NCI-H2196 treated with DMSO at 0.1 percent for 48 hours (cell line): Measurements from ENCODE around the gene PCCB.
"Not testable (repeated sequence)": the region's sequence is repeated elsewhere in the genome, so short reads cannot be mapped to it uniquely, and the experiment has no call there.

Experiments used
- DNase-seq: peaks from one replicate; lab custom pipeline; 2025; ENCODE audit not compliant: unreplicated experiment; lab: John Stamatoyannopoulos, UW

The PCCB gene

DNA sequence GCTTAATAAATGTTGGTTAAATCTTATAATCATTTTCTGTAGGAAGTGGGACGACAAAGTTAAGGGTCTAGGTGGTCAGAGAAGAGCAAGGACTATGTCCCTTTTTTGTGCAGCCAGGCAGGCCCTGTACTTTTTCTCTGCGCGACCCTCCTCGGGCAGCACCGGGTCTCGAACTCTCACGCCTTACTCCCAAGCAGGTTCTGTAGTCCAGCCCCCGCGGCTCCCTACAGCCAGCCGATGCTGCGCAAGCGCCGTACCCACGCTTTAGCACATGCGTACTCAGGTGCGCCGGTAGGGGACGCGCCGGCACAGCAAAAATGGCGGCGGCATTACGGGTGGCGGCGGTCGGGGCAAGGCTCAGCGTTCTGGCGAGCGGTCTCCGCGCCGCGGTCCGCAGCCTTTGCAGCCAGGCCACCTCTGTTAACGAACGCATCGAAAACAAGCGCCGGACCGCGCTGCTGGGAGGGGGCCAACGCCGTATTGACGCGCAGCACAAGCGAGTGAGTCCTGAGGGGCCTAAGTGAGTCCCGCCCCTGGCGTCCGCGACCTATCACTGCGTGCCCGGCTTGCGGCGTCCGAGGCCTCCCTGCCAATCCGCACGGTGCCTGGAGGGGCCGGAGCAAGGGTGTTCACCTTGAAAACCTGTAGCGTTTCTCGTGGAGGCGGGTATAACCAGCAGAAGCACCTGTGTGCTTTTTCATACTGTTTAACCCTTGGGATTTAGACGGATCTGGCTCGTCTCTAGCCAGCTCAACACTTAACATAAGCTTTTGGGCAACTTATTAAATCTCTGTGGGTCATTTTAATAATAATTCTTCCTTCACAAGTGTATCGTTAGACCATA, at the start of gene PCCB:
Gene PCCB, plus strand, starts transcription at position 282 of the 844 bp plus-strand sequence. Its CDS starts 36 bp downstream, at position 318.
- DNase-seq = peak; percentile 100

DNA sequence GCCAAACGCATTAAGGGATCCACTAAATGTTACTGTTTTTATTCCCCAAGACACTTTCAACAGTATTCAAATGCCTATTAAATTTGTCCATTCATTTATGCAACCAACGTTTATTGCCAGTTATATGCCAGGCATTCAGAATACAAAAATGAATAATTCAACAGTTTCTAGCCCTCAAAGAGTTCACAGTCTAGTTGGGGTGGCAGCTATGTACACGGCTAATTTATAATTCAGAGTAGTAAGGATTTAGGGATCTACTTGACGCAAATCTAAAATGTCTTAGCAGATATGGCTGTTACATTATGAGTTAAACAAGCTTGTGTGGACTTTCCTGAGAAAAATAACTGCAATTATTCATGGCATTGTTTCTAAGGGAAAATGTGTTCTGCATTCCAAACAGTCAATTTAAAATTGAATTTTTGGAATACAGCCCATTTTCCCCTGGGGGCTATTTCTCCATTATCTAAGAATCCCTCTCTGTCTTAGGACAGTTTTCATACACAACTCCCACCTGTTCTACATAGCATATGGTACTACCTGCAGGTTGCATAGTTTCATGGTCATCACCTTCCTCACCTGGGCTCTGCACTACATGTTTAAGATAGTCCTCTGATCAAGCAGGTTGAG, 42.5 kb upstream of the PCCB start:
- DNase-seq = no peak

- no peak for DNase-seq
Measured at GRCh38 chr3:136209921-136210320, 40.2 kb upstream of the PCCB start.

DNA sequence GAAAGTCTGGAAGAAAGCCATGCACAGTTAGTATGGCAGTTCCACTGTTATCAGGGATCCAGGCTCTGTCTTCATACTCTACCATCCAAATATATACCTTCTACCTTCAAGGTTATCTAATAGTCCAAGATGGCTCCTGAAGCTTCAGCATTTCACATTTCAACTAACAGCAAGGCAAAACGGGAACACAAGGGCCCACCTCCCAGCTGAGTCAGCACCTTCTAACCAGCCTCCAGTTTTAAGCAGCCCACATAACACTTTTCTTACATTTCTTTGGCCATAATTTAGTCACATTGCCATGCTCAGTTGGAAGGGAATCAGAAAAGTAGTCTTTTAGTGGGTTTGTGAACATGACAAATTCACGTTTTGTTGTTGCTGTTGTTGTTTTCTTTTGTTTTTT, 38.6 kb upstream of the PCCB start:
- DNase-seq = no peak

DNA sequence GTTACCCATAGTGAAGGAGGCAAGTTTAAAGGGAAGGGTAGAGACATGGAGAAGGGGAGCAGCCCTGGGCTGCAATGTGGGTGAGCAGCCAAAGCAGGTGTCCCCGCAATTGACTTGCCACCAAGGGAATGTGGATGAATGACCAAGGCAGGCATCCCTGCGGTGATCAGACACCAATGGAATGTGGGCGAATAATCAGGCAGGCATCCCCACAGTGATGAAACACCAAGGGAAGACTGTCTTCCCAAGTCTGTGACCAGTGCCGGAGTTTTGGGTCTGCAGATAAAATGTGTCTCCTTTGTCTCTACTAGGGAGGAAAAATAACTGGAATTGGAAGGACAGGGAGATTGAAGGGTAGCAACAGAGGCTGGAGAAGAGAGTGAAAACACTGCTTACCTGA, 27.4 kb upstream of the PCCB start:
- not testable (repeated sequence) for DNase-seq

DNA sequence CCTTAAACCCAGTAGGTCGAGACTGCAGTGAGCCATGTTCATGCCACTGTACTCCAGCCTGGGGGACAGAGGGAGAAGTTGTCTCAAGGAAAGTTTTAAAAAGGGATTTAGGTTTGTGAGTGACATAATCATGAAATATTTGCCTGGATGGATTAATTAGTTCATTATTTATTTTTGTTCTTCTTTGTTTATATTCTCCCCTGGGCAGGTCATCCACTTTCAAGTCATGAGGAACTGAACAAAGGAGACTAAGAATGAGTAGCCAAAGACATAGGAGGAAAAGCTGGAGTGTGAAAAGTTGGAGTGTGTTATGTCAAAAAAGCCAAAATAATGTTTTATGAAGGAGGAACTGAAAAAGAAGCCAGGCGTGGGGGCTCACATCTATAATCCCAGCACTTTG, 17.7 kb upstream of the PCCB start:
- no peak for DNase-seq

GRCh38 chr3:136235545-136235944, 14.6 kb upstream of the PCCB start:
- no peak for DNase-seq

DNA sequence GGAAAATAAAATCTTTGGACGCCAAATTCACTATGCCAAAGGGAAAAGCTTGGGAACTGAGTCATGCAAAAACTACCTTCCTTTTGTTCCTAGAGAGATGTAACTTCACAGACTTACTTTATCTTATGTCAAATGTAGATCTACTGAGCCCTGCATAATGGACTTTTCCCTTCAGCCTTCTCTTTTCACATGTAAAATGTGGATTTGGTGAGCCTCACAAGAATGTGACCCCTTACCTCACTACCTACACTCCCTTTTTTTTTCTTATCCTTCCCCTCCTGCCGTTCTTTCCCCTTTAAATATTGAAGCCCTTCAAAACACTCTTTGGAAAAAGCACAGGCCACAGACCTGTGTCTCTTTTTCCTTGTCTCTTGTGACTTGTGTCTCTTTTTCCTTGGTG, 14.0 kb upstream of the PCCB start:
- no peak for DNase-seq

- DNase-seq = no peak
Measured at GRCh38 chr3:136237103-136237502, 13.0 kb upstream of the PCCB start.

DNA sequence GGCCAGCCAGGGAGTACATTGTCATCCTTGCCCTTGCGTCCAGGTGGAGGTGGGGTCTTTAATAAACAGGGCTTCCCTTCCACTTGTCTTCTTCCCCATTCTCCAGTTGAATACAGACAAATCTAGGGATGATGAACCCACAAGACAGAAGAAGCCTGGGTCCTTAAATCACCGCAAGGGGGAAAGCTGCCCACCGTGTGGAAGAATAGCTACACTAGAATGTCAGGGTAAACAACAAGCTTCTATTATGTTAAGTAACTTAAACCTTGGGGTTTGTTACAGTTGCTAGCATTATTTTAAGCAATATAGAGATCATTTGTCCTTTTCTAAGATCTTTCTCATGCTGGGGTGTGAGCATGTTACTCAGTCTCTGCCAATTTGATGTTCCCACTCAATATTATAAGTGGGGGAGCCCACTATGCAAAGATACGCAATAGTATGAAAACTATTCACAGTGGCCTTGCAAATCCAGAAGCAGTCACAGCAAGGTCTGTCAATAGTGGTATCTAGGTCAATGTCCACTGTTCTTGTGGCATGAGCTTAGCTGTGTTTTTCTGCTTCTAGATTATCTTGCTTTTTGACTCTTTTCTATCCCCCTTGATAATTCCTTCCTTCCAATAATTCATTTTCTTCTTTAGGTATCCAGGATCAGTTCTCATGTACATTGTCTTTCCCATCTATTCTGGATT, 12.0 kb upstream of the PCCB start:
- no peak for DNase-seq

DNA sequence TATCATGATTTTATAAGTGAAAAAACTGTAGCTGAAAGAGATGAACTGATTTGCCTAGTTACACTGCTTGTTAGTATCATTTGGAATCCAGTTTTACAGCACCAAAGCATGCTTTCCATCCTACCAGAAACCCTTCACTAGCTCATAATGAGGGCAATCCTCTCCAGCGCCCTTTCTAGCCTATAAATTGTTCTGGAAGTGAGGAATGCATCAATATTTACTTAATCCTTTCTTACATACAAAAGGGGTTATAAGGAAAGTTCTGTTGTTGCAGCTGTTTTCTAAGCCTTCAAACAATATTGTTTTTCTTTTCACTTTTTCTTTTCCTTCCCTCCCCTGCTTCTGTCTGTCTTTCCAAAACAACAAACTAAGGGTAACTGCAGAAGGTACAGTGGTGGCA, 11.0 kb upstream of the PCCB start:
- DNase-seq = no peak

GRCh38 chr3:136245691-136246090, 4.4 kb upstream of the PCCB start:
- no peak for DNase-seq

DNA sequence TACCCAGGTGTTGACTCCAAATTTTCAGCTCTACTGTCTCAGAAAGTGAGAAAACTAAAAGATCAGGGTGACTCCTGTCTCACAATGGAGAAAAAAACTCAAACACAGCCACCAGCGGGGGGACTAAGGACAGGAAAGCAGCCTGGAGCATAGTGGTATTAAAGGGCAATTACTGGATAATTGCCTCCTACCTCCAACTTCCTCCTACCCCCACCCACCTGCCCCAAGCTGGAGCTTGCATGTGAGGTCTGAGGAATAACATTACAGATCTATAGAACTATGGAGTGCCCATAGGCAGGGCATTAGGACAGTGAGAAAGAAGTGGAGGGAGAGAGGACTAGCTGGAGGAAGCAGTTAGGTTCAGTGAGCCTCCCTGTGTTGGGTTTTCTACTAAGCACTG, 2.7 kb upstream of the PCCB start:
- DNase-seq = no peak

DNA sequence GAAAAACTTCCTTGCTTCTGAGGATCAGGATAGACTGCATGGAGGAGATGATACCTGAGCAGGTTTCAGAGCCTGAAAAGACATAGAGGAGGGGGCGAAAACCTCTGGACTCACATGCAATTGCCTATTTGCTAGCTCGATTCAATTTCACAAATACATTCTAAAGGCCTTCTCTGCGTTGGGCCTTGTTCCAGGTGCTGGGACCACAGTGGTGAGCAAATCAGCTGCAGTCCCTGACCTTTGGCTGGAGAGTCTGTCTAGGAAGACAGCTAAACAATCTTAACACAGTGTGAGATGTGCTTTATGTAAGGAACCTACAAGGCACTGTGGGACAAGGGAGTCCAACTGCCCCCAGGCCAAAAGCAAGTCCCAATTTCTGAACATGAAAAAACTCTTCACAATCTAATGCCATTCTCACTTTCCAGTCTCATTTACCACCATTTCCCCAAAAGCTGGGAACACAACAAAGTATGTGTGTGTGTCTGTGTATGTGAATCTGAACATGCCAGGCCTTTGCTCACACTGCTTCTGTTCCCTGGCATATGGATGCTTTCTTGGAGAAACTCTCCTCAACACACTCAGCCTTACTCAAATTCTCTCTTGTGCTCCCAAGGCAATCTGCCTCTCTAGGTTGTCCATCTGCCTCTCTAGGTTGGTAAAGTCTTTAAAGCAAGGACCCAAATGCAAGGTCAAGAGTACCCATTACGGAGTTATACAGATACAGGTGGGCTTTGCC, 2.1 kb upstream of the PCCB start:
- no peak for DNase-seq

GRCh38 chr3:136249091-136249490, 1.0 kb upstream of the PCCB start:
- no peak for DNase-seq

DNA sequence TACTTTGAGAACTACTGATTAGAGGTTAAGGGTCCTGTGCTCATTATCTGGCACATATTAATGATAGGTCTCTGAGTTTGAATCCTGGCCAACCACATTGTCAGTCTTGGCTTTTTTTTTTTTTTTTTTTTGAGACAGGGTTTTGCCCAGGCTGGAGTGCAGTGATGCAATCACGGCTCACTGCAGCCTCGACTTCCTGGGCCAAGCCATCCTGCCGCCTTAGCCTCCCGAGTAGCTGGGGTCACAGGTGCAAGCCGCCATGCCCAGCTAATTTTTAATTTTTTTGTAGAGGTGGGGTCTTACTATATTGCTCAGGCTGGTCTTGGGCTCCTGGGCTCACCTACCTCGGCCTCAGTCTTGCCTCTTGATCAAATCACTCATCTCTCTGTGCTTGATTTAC, 547 bp upstream of the PCCB start:
- DNase-seq = no peak

DNA sequence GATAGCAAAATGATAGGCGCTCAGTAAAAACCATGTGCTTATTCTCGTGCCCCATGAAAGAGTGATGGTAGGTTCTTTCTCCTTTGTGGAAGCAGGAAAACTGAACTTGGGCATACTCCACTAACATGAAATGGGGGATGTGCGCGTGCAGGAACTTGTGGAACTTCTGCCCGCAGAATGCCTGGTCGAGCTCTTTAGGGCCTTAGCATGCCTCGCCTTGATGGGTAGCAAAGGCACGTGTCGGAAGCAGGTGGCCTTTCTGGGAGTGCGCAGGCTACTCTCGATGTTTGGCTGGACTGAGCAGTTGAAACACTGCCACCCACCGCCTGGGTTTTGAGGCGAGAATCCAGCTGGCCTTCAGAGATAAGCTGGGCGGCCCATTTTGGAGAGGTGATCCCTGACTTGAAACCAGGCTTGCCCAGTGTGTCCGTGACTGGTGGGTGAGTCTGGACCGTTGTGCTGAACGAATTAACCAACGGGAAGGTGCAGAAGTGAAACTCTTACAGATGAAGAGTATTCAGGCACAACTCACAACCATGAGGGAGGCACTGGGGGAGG, 842 bp downstream of the PCCB start:
- peak; percentile 94 for DNase-seq

GRCh38 chr3:136251511-136251910, 1.4 kb downstream of the PCCB start:
- DNase-seq = no peak

DNA sequence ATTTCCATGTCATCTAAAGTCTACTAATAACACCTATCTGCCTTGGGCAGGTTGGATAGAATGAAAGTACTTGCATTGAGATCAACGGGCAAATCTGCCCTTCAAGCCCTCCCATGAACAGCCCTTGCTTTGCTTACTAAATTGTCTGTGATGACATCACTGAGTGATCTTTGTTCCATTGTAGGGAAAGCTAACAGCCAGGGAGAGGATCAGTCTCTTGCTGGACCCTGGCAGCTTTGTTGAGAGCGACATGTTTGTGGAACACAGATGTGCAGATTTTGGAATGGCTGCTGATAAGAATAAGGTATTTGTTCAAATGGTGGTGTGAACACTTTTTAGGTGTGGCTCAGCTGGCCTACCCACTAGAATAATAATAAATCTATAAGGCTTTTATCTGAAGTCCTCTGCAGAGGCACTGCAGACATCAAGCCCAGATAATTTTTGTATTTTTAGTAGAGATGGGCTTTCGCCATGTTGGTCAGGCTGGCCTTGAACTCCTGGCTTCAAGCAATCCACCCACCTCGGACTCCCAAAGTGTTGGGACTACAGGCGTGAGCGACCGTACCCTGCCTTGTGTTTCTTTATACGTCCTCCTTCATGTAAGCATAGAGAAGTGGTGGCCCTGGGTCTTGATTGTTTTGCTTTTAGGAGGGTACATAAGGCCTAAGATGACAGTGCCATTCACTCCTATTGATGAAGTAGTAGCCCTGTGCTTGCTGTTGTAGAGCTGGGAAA, 5.7 kb downstream of the PCCB start:
- DNase-seq = no peak

DNA sequence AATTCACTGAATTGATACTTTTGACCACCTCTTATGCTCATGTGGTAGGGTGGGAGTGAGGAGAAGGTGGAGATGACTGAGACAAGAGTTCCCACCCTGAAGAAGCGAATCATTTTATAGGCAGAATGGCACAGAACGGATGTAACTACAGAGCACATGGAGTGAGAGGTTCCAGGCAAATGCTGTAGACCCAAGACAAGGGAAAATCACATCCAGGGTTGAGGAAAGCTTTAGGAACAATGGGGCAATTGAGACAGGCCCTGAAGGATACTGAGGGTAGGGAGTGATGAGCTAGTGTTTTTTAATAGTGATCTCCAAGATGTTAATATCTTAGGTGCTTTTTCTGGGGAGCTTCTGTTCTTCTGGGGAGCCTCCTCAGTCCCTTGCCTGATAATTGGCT, 8.1 kb downstream of the PCCB start:
- no peak for DNase-seq
